ENCODE results near the gene GTSE1. TPM values are rescaled to one million over a fixed set of nuclear protein-coding genes. Genes with fewer than 3 reads are reported as not detected.

The GTSE1 gene
- polyA plus RNA-seq, 1 of the 3 experiments (the other 2 are of a cell fraction): 12.2 TPM

DNA sequence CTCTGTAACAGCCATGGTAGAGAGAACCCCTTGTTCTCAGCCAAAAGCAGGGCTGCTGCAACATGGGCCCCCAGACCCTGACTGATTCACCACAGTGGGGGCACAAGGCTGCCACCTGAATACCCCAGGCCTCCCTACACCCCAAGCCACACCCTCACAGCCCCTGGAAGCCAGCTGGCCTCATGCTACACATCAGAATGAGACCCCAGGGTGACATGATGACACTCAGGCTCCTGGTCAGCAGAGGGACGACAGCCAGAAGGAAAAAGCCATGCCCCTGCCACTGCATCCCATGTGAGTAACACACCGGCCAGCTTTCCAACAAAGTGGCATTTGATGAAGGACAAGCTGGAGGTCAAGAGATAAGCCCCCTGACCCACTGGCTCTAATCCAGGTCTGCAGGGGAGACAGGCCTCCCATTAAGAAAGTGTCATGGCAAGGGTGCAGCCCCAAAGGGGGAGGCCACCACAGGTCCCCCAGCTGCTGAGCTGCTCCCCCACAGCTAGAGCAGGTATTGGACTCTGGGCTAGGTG is 49.2 kb upstream of the GTSE1 start:
- H2AFZ ChIP-seq (ENCODE audit: low read depth): no peak overlapping the region
- H3K4me2 ChIP-seq: no peak overlapping the region
- ChIA-PET CTCF (interaction anchor here (2.6 kb wide), 1 partner anchor 125 kb away, joined by 10 read pairs; no protein-coding TSS in a partner anchor), POLR2A (no interaction called here)
- 100% methylated on average over 2 of the region's 2 CpGs for WGBS (ENCODE audit: low lambda C conversion rate)
- peaks cover 0 to 73% of the 10 kb centered on the region in 2 experiments; a peak in 3 of 4 replicates for H3K4me1 ChIP-seq (ENCODE audit: control insufficient read depth in 1 of 2, insufficient read depth in 2 of 2, low read depth in 1 of 2, low read length in 1 of 2)
- peaks cover 3% of the 10 kb centered on the region for H3F3A ChIP-seq (replicated peaks; ENCODE audit: insufficient read depth)
- H3K9me3 ChIP-seq: no peaks in the 10 kb centered on the region
- H3K9me2 ChIP-seq: no peaks in the 10 kb centered on the region
- DNase-seq: peak; percentile 49
- H3K36me3 ChIP-seq (replicated peaks in 1 of 2; ENCODE audit: control insufficient read depth in 1 of 2, insufficient read depth in 2 of 2, low read length in 1 of 2): peaks cover 3 to 18% of the 10 kb centered on the region in 2 experiments
- H3K9ac ChIP-seq: no peak overlapping the region
- peak overlapping the region in 1 of 2 experiments; percentile 88; a peak in 1 of 4 replicates for H3K27ac ChIP-seq (ENCODE audit: low read depth in 2 of 2, low read length in 1 of 2)
- no peaks in the 10 kb centered on the region for H3K27me3 ChIP-seq (ENCODE audit: insufficient read depth)
- H3K4me3 ChIP-seq (ENCODE audit: low read depth in 2 of 2, low read length in 1 of 2): no peak overlapping the region
- H4K20me1 ChIP-seq (ENCODE audit: insufficient read depth): no peaks in the 10 kb centered on the region
- TF ChIP-seq EP300 (IDR thresholded peaks at IDR 0.05; ENCODE audit: borderline replicate concordance in 1 of 2, low read depth in 1 of 2, low read length in 1 of 2) (no peak; a peak in 1 of 4 replicates), ELF1 (IDR thresholded peaks at IDR 0.05) (no peak), RCOR1 (IDR thresholded peaks at IDR 0.05; ENCODE audit: low read length) (no peak), USF2 (IDR thresholded peaks at IDR 0.05; ENCODE audit: borderline replicate concordance, low read depth, low read length) (no peak), SIN3A (IDR thresholded peaks at IDR 0.05; ENCODE audit: borderline replicate concordance, low read depth, low read length) (no peak), FOSL2 (IDR thresholded peaks at IDR 0.05; ENCODE audit: borderline replicate concordance, low read depth) (no peak)
- peaks cover 30% of the 10 kb centered on the region for H3K79me2 ChIP-seq (ENCODE audit: insufficient read depth)

GRCh38 chr22:46250035-46250782 is 46.5 kb upstream of the GTSE1 start, which contains the start of gene CDPF1:
TSS of gene CDPF1 (minus strand) at chr22:46250293. CDS start at chr22:46248284, 2,009 bp downstream.
- POLR2A ChIA-PET: interaction anchor here (0.9 to 1.9 kb wide), 3 partner anchors 9 to 41 kb away, joined by 5 to 12 read pairs (median 6); partner anchors contain the start of gene TTC38
- H3K27me3 ChIP-seq (ENCODE audit: insufficient read depth): no peaks in the 10 kb centered on the region
- H4K20me1 ChIP-seq (ENCODE audit: insufficient read depth): no peaks in the 10 kb centered on the region
- peak; percentile 98 for DNase-seq
- H3K36me3 ChIP-seq (replicated peaks in 1 of 2; ENCODE audit: control insufficient read depth in 1 of 2, insufficient read depth in 2 of 2, low read length in 1 of 2): peaks cover 3 to 7% of the 10 kb centered on the region in 2 experiments
- peak within 1 kb of the TSS; percentile 80 for H3K9ac ChIP-seq
- H3K4me3 ChIP-seq (ENCODE audit: low read depth in 2 of 2, low read length in 1 of 2): peak within 1 kb of the TSS; percentile 91 to 93
- H2AFZ ChIP-seq (ENCODE audit: low read depth): peak within 1 kb of the TSS; percentile 79
- peaks cover 0 to 48% of the 10 kb centered on the region in 2 experiments; a peak in 3 of 4 replicates for H3K4me1 ChIP-seq (ENCODE audit: control insufficient read depth in 1 of 2, insufficient read depth in 2 of 2, low read depth in 1 of 2, low read length in 1 of 2)
- peaks cover 5% of the 10 kb centered on the region for H3F3A ChIP-seq (replicated peaks; ENCODE audit: insufficient read depth)
- CTCF ChIA-PET: interaction anchor here (0.7 to 1.3 kb wide), 6 partner anchors 9 to 133 kb away, joined by 3 to 4 read pairs (median 4); partner anchors contain the start of gene GTSE1
- WGBS (ENCODE audit: low lambda C conversion rate): 7% methylated on average over 5 of the region's 89 CpGs
- no peaks in the 10 kb centered on the region for H3K9me3 ChIP-seq
- H3K4me2 ChIP-seq: peak within 1 kb of the TSS; percentile 98
- H3K27ac ChIP-seq (ENCODE audit: low read depth in 2 of 2, low read length in 1 of 2): peak within 1 kb of the TSS; percentile 64 to 92
- no peaks in the 10 kb centered on the region for H3K9me2 ChIP-seq
- H3K79me2 ChIP-seq (ENCODE audit: insufficient read depth): peaks cover 30% of the 10 kb centered on the region
- TF ChIP-seq ZBTB33 (IDR thresholded peaks at IDR 0.05; ENCODE audit: borderline replicate concordance, low read depth) (no peak), POLR2AphosphoS5 (IDR thresholded peaks at IDR 0.05; ENCODE audit: low read depth, low read length) (peak; percentile 89), FOXM1 (IDR thresholded peaks at IDR 0.05; ENCODE audit: low read depth) (no peak), CHD2 (IDR thresholded peaks at IDR 0.05; ENCODE audit: low read length, partially characterized antibody) (peak; percentile 19), NRF1 (IDR thresholded peaks at IDR 0.05; ENCODE audit: low read depth, low read length) (peak; percentile 86), TAF1 (IDR thresholded peaks at IDR 0.05; ENCODE audit: borderline replicate concordance, low read depth, low read length) (peak; percentile 77), FOXJ3 (CRISPR knock-in tag; IDR thresholded peaks at IDR 0.05) (peak; percentile 53; the same call in 1 of the 2 replicates), EP300 (IDR thresholded peaks at IDR 0.05; ENCODE audit: borderline replicate concordance in 1 of 2, low read depth in 1 of 2, low read length in 1 of 2) (no peak), ELF1 (IDR thresholded peaks at IDR 0.05) (peak; percentile 68), MXI1 (IDR thresholded peaks at IDR 0.05; ENCODE audit: low read depth, low read length) (peak; percentile 74), NFIC (IDR thresholded peaks at IDR 0.05; ENCODE audit: borderline replicate concordance) (no peak; the same call in 1 of the 2 replicates), SMC3 (IDR thresholded peaks at IDR 0.05; ENCODE audit: low read depth, low read length) (0 out of 2 replicates have a peak, but pooled peaks have one; percentile 7)
- TF ChIP-seq, protein P1, sequence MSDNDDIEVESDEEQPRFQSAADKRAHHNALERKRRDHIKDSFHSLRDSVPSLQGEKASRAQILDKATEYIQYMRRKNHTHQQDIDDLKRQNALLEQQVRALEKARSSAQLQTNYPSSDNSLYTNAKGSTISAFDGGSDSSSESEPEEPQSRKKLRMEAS (IDR thresholded peaks at IDR 0.05; ENCODE audit: low read depth): peak; percentile 97
- TF ChIP-seq, protein P2, sequence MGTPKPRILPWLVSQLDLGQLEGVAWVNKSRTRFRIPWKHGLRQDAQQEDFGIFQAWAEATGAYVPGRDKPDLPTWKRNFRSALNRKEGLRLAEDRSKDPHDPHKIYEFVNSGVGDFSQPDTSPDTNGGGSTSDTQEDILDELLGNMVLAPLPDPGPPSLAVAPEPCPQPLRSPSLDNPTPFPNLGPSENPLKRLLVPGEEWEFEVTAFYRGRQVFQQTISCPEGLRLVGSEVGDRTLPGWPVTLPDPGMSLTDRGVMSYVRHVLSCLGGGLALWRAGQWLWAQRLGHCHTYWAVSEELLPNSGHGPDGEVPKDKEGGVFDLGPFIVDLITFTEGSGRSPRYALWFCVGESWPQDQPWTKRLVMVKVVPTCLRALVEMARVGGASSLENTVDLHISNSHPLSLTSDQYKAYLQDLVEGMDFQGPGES (IDR thresholded peaks at IDR 0.05; ENCODE audit: low read depth, low read length): no peak
- TF ChIP-seq, protein P3, sequence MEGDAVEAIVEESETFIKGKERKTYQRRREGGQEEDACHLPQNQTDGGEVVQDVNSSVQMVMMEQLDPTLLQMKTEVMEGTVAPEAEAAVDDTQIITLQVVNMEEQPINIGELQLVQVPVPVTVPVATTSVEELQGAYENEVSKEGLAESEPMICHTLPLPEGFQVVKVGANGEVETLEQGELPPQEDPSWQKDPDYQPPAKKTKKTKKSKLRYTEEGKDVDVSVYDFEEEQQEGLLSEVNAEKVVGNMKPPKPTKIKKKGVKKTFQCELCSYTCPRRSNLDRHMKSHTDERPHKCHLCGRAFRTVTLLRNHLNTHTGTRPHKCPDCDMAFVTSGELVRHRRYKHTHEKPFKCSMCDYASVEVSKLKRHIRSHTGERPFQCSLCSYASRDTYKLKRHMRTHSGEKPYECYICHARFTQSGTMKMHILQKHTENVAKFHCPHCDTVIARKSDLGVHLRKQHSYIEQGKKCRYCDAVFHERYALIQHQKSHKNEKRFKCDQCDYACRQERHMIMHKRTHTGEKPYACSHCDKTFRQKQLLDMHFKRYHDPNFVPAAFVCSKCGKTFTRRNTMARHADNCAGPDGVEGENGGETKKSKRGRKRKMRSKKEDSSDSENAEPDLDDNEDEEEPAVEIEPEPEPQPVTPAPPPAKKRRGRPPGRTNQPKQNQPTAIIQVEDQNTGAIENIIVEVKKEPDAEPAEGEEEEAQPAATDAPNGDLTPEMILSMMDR (IDR thresholded peaks at IDR 0.05): no peak
